GM12801 (cell line): ENCODE measurements around the gene MGAM2.

ENCODE experiments used
- CTCF ChIP-seq: IDR thresholded peaks from one replicate; pipeline ENCODE4 v1.5.1; 2011; ENCODE audit warnings: control low read depth; ENCODE audit not compliant: insufficient read length; ENCODE audit errors: extremely low read depth

MGAM2 gene

DNA sequence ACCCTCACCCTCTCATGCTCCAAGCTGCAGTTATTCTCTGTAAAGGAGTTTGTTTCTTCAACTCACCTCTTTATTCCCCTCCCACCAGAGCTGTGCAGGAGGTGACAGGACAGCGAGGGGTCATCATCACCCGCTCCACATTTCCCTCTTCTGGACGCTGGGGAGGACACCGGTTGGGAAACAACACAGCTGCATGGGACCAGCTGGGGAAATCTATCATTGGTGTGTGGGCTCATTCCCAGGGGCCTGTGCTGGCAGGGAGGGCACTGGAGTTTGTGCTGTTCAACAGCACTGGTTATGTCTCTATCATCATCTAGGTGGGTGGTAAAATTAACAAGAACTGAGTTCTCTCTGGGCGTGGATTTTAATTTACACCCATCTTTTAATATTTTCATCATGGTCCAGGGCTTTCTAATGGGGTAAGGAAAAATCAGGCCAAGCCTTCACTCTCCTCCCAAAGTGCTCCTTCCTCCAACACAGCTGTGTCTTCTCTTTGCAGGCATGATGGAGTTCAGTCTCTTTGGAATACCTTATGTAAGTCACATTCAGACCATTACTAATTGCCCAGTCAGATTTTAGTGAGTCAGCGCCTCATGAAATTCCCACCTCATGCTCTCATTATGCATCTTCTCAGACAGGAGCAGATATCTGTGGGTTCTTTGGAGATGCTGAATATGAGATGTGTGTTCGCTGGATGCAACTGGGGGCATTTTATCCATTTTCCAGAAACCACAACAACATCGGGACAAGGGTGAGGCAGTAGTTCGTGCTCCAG is 84.7 kb downstream of the MGAM2 start:
- no peak for TF ChIP-seq CTCF

DNA sequence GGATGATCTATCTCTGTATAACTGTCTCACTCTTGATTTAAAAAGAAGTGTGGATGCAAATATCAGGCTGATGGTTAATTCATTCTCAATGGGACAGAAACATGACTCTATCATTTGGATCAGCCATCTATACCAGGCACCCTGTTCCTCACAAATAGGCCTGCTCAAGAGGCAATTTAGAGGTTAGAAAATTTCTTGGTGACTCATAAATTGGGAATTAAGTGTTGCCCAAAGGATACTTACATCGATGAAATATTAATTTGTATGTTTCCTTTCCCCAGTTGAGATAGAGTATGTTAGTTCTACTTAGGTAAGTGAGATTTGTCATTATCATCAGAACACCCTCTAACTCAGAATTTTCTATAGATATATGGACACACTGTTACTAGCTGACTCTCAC is 88.7 kb downstream of the MGAM2 start:
- no peak for TF ChIP-seq CTCF

DNA sequence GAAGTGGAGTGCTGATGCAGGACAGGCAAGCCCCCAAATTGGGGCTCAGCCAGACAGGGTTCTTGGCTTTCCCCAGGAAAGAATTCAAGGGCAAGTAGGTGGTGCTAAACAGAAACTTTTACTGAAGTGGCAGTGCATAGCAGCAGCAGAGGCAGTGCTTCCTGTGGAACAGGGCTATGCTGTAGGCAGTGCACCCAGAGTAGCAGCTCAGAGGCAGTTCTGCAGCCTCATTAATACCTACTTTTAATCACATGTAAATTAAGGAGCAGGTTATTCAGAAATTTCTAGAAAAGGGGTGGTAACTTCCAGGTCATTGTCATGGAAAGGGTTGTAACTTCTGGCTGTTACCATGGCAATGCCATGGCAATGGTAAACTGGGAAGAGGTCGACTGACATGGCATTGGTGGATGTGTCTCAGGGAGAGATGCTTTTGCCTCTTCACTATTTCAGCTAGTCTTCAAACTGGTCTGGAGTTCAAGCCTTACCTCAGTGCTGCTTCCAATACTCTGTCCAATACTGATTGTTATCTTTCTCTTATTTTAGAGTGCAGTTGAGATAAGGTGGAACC is 117.1 kb downstream of the MGAM2 start:
- no peak for TF ChIP-seq CTCF

DNA sequence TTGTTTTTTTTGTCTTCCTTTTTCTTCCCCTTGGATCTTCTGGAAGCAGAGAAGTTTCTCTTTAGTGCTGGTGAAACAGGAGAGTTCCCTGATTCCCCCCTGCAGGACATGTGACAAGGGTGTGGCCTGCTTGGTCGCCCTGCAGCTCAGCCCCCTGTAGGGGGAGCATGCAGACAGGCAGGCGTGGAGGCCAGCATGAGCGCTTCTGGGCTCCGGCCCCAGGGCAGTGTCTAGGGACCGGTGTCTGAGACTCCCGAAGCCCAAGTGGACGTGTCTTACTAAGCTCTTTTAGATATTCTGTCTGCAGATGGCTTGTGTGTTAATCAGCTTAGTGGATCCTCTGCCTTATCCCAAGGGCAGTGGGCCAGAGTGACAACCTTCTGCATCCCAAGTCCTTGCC is 120.2 kb downstream of the MGAM2 start:
- TF ChIP-seq CTCF = no peak

DNA sequence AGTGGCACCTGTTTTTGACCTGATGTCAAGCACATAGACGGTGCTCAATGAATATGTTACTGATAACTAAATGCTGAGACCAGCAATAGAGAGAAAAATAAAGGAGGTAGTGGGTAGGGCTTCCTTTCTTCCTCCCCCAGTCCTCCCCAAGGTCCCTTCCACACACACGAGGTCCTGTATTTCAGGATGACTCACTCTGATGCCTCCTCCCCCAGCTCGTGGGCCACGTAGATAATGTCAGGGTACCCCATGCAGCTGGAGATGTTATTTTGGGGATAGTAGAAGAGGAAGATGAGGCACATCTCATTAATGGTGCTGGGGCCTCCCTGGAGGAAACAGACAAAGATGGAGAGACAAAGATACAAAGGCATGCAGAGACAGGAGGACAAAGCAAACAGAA is 129.0 kb downstream of the MGAM2 start:
- TF ChIP-seq CTCF = no peak

DNA sequence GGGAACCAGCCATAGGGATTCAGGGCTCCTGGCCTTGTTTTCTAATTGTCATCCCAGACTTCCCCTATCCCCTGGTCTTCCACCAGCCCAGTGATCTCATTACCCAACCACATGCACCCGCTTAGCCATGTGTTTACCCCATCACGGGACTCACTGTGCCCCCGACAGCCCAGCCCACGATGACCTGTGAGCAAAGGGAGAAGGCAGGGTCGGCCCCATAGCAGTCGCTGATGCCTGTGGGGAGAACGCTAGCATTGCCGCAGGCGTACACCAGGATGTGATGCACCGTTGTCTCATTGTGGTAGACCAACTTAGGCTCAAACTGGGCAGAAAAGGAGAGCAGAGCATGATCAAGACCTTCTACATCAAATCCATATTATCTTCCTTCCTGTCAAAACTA is 132.3 kb downstream of the MGAM2 start:
- no peak for TF ChIP-seq CTCF

DNA sequence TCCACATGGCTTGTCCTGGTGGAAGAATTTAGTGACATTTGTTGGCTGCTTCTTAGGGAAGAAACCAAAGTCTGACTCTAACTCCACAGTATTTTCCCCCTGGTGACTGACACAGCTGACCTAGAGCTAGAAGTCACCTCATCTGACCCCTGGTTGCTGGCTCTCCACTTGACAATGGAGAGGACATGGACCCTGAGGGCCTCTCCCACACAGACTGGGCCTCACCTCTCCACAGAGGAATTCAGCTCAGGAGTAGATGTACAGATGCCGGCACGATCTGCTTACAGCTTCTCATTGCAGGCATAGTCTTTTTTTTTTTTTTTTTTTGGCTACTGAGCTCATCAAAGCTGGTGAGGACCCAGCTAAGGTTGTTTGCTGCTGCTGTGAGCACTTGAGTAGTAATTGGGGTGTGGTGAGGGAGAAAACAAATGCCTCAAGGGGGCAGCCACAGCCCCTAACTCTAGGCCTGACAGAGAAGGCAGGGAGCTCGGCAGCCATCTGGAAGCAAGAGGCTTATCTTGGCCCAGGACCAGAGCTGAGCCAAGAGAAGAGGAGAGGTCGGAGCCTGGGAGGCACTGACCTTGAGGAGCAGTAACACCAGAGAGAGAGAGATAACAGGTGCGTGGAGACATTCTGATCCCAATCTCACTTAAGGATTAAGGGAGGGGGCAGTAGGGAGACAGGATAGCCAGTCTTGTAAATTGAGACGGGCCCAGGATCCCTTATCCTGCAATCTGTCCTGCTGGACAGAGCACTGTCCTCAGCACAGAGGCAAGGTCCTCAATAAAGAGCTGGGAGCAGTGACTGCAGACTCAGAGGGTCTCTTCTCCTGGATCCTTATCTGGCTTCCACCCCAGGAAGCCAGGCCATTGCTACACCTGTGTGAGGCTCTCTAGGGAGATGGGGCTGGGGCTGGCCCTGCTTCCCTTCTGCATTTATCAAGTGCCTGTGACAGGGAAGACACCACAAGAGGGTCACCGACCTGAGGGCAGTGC is 136.9 kb downstream of the MGAM2 start:
- TF ChIP-seq CTCF = no peak
